HG03103 (cell line): ENCODE data around the gene ERICH3.

ENCODE experiments used
- ATAC-seq: cut with Tn5 transposase; IDR thresholded peaks from one replicate; pipeline ENCODE4 v1.9.1; 2021; ENCODE audit warnings: low read depth; ENCODE audit not compliant: unreplicated experiment

The ERICH3 gene

GRCh38 chr1:74593887-74594866 is 79.4 kb downstream of the ERICH3 start:
- no peak for ATAC-seq

GRCh38 chr1:74592580-74593355 is 80.8 kb downstream of the ERICH3 start:
- ATAC-seq: no peak

GRCh38 chr1:74591949-74592348 is 81.6 kb downstream of the ERICH3 start:
- ATAC-seq: no peak

GRCh38 chr1:74590288-74590687 is 83.3 kb downstream of the ERICH3 start:
- ATAC-seq: no peak

- ATAC-seq: no peak
Observed at GRCh38 chr1:74587888-74588287, 85.7 kb downstream of the ERICH3 start.

GRCh38 chr1:74586253-74586897 is 87.2 kb downstream of the ERICH3 start:
- ATAC-seq: no peak

- ATAC-seq: no peak
Observed at GRCh38 chr1:74584185-74584584, 89.4 kb downstream of the ERICH3 start.

GRCh38 chr1:74583397-74583796 is 90.2 kb downstream of the ERICH3 start:
- no peak for ATAC-seq

GRCh38 chr1:74579425-74579824 is 94.2 kb downstream of the ERICH3 start:
- ATAC-seq: peak; percentile 98

- ATAC-seq: no peak
Observed at GRCh38 chr1:74578101-74578500, 95.5 kb downstream of the ERICH3 start.

GRCh38 chr1:74571891-74572290 is 101.7 kb downstream of the ERICH3 start:
- ATAC-seq: no peak

- ATAC-seq: no peak
Observed at GRCh38 chr1:74571493-74571800, 102.1 kb downstream of the ERICH3 start.

- no peak for ATAC-seq
Observed at GRCh38 chr1:74570797-74571492, 102.6 kb downstream of the ERICH3 start.

- no peak for ATAC-seq
Observed at GRCh38 chr1:74549932-74550331, 123.7 kb downstream of the ERICH3 start.

GRCh38 chr1:74548961-74549750 is 124.4 kb downstream of the ERICH3 start:
- no peak for ATAC-seq

GRCh38 chr1:74545821-74546220 is 127.8 kb downstream of the ERICH3 start:
- no peak for ATAC-seq

GRCh38 chr1:74534241-74534640 is 139.4 kb downstream of the ERICH3 start:
- ATAC-seq: no peak

GRCh38 chr1:74531796-74532195 is 141.8 kb downstream of the ERICH3 start:
- no peak for ATAC-seq

- no peak for ATAC-seq
Observed at GRCh38 chr1:74530892-74531291, 142.7 kb downstream of the ERICH3 start.

GRCh38 chr1:74528123-74528522 is 145.5 kb downstream of the ERICH3 start:
- no peak for ATAC-seq
